AG09309 (cell line): Measurements from ENCODE around the gene PRKAR1B.

Experiments used
- DNase-seq: peaks from one replicate; pipeline ENCODE4 v3.0.0-alpha.2; 2010; ENCODE audit warnings: low read depth
- H3K4me3 ChIP-seq: 2 replicates; pipeline ENCODE4 v1.5.1; 2011; ENCODE audit warnings: mild to moderate bottlenecking, low read depth, low read length, moderate library complexity; ENCODE audit not compliant: control insufficient read depth
- TF ChIP-seq, protein P1 (sequence below): IDR thresholded peaks from 2 replicates; pipeline ENCODE4 v1.5.1; 2011; ENCODE audit warnings: mild to moderate bottlenecking, low read depth, low read length, inconsistent platforms; ENCODE audit not compliant: insufficient read depth, control insufficient read depth; ENCODE audit errors: missing control alignments

PRKAR1B gene

DNA sequence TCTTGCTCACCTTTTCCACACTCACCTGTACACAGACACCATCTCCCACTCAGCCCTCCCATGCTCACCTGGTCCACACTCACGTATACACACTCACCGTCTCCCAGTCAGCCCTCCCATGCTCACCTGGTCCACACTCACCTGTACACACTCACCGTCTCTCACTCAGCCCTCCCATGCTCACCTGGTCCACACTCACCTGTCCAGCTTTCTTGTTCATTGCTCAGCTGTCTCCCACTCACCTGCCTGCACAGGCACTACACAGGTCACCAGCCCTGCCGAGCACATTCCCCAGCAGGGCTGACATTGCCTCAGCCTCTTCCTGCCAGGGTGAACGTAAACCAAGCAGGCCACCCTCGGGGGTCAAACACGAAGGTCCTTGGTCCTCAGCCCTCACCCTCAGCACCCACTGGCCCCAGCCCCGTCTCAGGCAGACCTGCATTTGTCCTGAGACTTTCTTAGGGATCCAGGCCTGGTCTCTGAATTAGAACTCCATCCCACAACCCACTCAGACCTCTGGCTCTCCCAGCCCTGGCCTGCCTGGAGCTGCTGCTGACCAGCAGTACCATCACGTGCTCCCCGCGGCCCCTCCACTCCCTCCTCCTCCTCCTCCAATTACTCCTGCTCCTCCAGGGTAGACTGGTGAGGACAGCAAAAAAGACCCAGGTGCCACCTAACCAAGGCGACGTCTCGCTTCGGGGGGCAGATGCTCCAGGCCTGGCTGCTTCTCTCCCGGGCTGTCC lies 13.4 kb downstream of the PRKAR1B start:
- no peak for DNase-seq
- TF ChIP-seq, protein P1, sequence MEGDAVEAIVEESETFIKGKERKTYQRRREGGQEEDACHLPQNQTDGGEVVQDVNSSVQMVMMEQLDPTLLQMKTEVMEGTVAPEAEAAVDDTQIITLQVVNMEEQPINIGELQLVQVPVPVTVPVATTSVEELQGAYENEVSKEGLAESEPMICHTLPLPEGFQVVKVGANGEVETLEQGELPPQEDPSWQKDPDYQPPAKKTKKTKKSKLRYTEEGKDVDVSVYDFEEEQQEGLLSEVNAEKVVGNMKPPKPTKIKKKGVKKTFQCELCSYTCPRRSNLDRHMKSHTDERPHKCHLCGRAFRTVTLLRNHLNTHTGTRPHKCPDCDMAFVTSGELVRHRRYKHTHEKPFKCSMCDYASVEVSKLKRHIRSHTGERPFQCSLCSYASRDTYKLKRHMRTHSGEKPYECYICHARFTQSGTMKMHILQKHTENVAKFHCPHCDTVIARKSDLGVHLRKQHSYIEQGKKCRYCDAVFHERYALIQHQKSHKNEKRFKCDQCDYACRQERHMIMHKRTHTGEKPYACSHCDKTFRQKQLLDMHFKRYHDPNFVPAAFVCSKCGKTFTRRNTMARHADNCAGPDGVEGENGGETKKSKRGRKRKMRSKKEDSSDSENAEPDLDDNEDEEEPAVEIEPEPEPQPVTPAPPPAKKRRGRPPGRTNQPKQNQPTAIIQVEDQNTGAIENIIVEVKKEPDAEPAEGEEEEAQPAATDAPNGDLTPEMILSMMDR: no peak

DNA sequence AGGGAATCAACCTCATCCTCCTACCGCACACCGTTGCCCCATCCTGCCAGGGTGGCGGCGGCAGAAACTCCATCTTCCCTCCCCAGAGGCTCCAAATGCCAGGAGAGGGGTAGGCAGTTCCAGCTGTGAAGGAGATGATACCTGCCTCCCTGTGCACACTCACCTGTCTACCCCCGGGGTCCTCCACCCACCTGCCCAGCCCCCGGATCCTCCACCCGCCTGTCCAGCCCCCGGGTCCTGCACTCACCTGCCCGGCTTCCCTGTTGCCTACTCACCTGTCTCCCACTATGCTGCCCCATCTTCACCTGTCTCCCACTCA lies 14.0 kb downstream of the PRKAR1B start:
- no peak for DNase-seq
- H3K4me3 ChIP-seq: no peak overlapping the region
- TF ChIP-seq, protein P1: no peak

More for the DNA sequence above, 13.4 kb downstream of the PRKAR1B start:
- no peak overlapping the region for H3K4me3 ChIP-seq

GRCh38 chr7:712381-713138 lies 14.5 kb downstream of the PRKAR1B start:
- DNase-seq: no peak
- H3K4me3 ChIP-seq: peak overlapping the region; percentile 11
- TF ChIP-seq, protein P1: no peak

DNA sequence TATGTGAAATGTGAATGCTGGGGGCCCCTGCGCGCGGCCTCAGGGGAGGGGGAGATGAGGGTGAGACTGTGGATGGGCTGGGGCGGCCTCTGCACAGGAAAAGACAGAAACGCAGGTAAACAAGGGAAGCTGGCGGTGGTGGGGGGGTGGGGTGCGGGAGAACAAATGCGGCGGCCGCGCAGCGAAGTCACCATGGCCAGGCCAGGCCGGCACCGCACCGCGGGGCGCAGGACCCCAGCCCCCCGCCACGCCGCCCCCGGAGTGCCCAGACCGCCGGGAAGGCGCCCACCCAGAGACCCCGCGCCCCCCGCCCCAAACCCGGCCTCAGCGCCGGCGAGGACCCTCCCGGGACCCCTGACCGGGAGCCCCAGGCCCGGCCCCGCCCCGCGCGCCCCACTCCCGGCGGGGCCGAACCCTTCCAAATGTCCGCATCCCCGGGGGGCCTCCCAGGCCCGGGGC lies 15.1 kb downstream of the PRKAR1B start:
- TF ChIP-seq, protein P1: no peak
- H3K4me3 ChIP-seq: peak overlapping the region; percentile 11
- no peak for DNase-seq

DNA sequence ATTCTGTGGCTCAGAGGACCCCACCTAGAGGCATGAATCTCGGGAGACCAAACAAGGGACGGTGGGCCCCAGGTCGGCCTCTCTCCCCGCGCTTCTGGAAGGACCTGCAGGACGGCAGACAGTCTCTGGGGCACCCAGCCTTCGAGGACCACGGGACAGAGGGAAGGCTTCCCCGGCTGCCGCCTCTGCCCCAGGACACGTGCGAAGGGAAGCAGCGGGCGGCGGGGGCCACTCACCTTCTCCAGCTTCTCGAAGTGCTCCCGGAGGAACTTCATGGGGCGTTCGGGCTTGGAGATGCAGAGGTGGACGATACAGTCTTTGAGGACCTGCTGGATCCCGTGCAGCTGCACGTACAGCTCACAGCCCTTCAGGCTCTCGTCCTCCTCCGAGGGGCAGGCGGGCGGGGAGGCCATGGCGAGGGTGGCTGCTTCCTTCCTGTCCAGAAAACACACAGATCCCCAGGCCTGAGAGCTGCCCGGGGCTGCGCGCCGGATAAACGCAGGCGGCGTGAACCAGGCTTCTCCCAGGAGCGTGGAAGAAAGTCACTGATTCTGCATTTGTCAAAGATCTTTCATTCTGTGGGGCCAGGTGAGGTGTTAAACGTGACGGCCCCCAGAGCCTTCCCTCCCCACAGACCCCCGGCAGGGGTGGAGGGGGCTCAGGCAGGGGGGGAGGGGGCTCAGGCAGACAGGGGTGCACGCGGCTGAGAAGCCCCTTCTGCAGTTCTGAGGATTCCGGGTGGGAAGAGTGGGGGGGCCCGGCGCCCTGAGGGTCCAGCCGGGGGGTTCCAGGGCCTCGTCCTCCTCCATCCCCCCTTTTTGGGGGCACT lies 15.8 kb downstream of the PRKAR1B start:
- no peak for DNase-seq
- TF ChIP-seq, protein P1: no peak
- H3K4me3 ChIP-seq: no peak overlapping the region

- TF ChIP-seq, protein P1: no peak
- no peak for DNase-seq
Observed at GRCh38 chr7:710161-710560, 16.9 kb downstream of the PRKAR1B start.

More at GRCh38 chr7:710161-710560, 16.9 kb downstream of the PRKAR1B start:
- no peak overlapping the region for H3K4me3 ChIP-seq
